Measurements from ENCODE around the gene FXYD3.

The FXYD3 gene

GRCh38 chr19:35106898-35107541, 8.6 kb upstream of the FXYD3 start:
- DNase-seq (ENCODE audit: low read depth) = no peak

GRCh38 chr19:35107545-35107944, 8.1 kb upstream of the FXYD3 start:
- no peak for DNase-seq (ENCODE audit: low read depth)

- no peak for DNase-seq (ENCODE audit: low read depth)
Measured at GRCh38 chr19:35108730-35109129, 6.9 kb upstream of the FXYD3 start.

GRCh38 chr19:35109395-35110112, 6.1 kb upstream of the FXYD3 start:
- no peak for DNase-seq (ENCODE audit: low read depth)

- DNase-seq (ENCODE audit: low read depth) = no peak
Measured at GRCh38 chr19:35110974-35111373, 4.6 kb upstream of the FXYD3 start.

GRCh38 chr19:35112995-35113688, 2.5 kb upstream of the FXYD3 start:
- DNase-seq (ENCODE audit: low read depth) = no peak

- DNase-seq (ENCODE audit: low read depth) = peak; percentile 54
Measured at GRCh38 chr19:35114353-35115176, 1.1 kb upstream of the FXYD3 start.

- no peak for DNase-seq (ENCODE audit: low read depth)
Measured at GRCh38 chr19:35116072-35116801, 614 bp downstream of the FXYD3 start.

- no peak for DNase-seq (ENCODE audit: low read depth)
Measured at GRCh38 chr19:35117116-35117515, 1.5 kb downstream of the FXYD3 start.

- DNase-seq (ENCODE audit: low read depth) = no peak
Measured at GRCh38 chr19:35117799-35118198, 2.2 kb downstream of the FXYD3 start.

- no peak for DNase-seq (ENCODE audit: low read depth)
Measured at GRCh38 chr19:35118268-35119020, 2.8 kb downstream of the FXYD3 start.

- DNase-seq (ENCODE audit: low read depth) = no peak
Measured at GRCh38 chr19:35119091-35119490, 3.5 kb downstream of the FXYD3 start.

- no peak for DNase-seq (ENCODE audit: low read depth)
Measured at GRCh38 chr19:35119578-35120155, 4.0 kb downstream of the FXYD3 start.

GRCh38 chr19:35120492-35120891, 4.9 kb downstream of the FXYD3 start:
- DNase-seq (ENCODE audit: low read depth) = no peak

GRCh38 chr19:35120898-35121297, 5.3 kb downstream of the FXYD3 start:
- DNase-seq (ENCODE audit: low read depth) = no peak

GRCh38 chr19:35122687-35123551, 7.3 kb downstream of the FXYD3 start:
- DNase-seq (ENCODE audit: low read depth) = no peak

- DNase-seq (ENCODE audit: low read depth) = no peak
Measured at GRCh38 chr19:35123573-35123972, 8.0 kb downstream of the FXYD3 start.

GRCh38 chr19:35124098-35125060, 8.8 kb downstream of the FXYD3 start:
- DNase-seq (ENCODE audit: low read depth) = peak; percentile 67

All from stimulated activated CD8-positive, alpha-beta memory T cell treated with anti-CD3 and anti-CD28 coated beads, Interleukin-7, amount 100 ng/mL, for 24 hours (primary cell).